ENCODE data around the gene LRRC56. TPM values are rescaled to one million over a fixed set of nuclear protein-coding genes. Genes with fewer than 3 reads are reported as not detected.
A peak's percentile ranks its signal among the peaks of the same experiment; 100 is the strongest.

Gene LRRC56
- total RNA-seq, 1 experiment from 2014 or later: 3.4 TPM

GRCh38 chr11:518463-519202 is 18.7 kb upstream of the LRRC56 start (continued):
- no peak; the same call in none of the 2 replicates for TF ChIP-seq FOXP4 (CRISPR knock-in tag; IDR thresholded peaks at IDR 0.05)
- no peak for TF ChIP-seq HMGA2 (CRISPR knock-in tag; IDR thresholded peaks at IDR 0.05)
- no peak for TF ChIP-seq GRHL2 (CRISPR knock-in tag; IDR thresholded peaks at IDR 0.05; ENCODE audit: insufficient replicate concordance, severe bottlenecking)
- TF ChIP-seq AR (CRISPR knock-in tag; IDR thresholded peaks at IDR 0.05): no peak
- TF ChIP-seq NR1H2 (CRISPR knock-in tag; IDR thresholded peaks at IDR 0.05): no peak
- 0 out of 2 replicates have a peak, but pooled peaks have one; percentile 61 for TF ChIP-seq ZNF138 (CRISPR knock-in tag; conservative IDR thresholded peaks at IDR 0.05)
- peak; percentile 95 for TF ChIP-seq HMGXB4 (CRISPR knock-in tag; IDR thresholded peaks at IDR 0.05)
- TF ChIP-seq ESRRA (CRISPR knock-in tag; IDR thresholded peaks at IDR 0.05; ENCODE audit: borderline replicate concordance): no peak
- no peak for TF ChIP-seq KAT7 (CRISPR knock-in tag; IDR thresholded peaks at IDR 0.05; ENCODE audit: borderline replicate concordance)
- 0 out of 2 replicates have a peak, but pooled peaks have one; percentile 71 for TF ChIP-seq ZNF232 (CRISPR knock-in tag; IDR thresholded peaks at IDR 0.05)
- peak; percentile 36; the same call in 1 of the 2 replicates for TF ChIP-seq FOXK1 (CRISPR knock-in tag; IDR thresholded peaks at IDR 0.05)
- TF ChIP-seq CBFB (CRISPR knock-in tag; IDR thresholded peaks at IDR 0.05; ENCODE audit: low read depth): no peak
- peak; percentile 6; the same call in 1 of the 2 replicates for TF ChIP-seq ZNF423 (CRISPR knock-in tag; IDR thresholded peaks at IDR 0.05)
- no peak for TF ChIP-seq ZNF263 (CRISPR knock-in tag; IDR thresholded peaks at IDR 0.05; ENCODE audit: low read depth)
- TF ChIP-seq TP53 (CRISPR knock-in tag; IDR thresholded peaks at IDR 0.05): no peak
- peak; percentile 53; the same call in 1 of the 2 replicates for TF ChIP-seq CREB1 (CRISPR knock-in tag; IDR thresholded peaks at IDR 0.05)
- no peak for TF ChIP-seq OVOL2 (CRISPR knock-in tag; IDR thresholded peaks at IDR 0.05; ENCODE audit: borderline replicate concordance)
- TF ChIP-seq ZNF512 (CRISPR knock-in tag; IDR thresholded peaks at IDR 0.05; ENCODE audit: borderline replicate concordance): no peak
- no peak for TF ChIP-seq ATF6 (CRISPR knock-in tag; IDR thresholded peaks at IDR 0.05)
- no peak for TF ChIP-seq NFATC4 (CRISPR knock-in tag; IDR thresholded peaks at IDR 0.05)
- peak; percentile 86 for TF ChIP-seq E2F1 (CRISPR knock-in tag; IDR thresholded peaks at IDR 0.05)
- TF ChIP-seq MAX (CRISPR knock-in tag; IDR thresholded peaks at IDR 0.05): peak; percentile 97
- TF ChIP-seq ZNF219 (CRISPR knock-in tag; IDR thresholded peaks at IDR 0.05; ENCODE audit: borderline replicate concordance): 0 out of 2 replicates have a peak, but pooled peaks have one; percentile 26
- no peak for TF ChIP-seq FOXJ3 (CRISPR knock-in tag; IDR thresholded peaks at IDR 0.05; ENCODE audit: borderline replicate concordance)
- no peak for TF ChIP-seq ZNF317 (CRISPR knock-in tag; IDR thresholded peaks at IDR 0.05; ENCODE audit: borderline replicate concordance, low read depth)
- TF ChIP-seq USF2 (CRISPR knock-in tag; IDR thresholded peaks at IDR 0.05): peak; percentile 97
